CD4-positive, alpha-beta T cell treated with Interleukin-17A for 1 hour (primary cell): ENCODE results near the gene DBX1.
A peak's percentile ranks its signal among the peaks of the same experiment; 100 is the strongest.

Experiments
- DNase-seq: peaks from one replicate; pipeline ENCODE4 v3.0.0-alpha.2; 2020

Gene DBX1

GRCh38 chr11:20120134-20120925 is 39.9 kb downstream of the DBX1 start:
- DNase-seq, result no peak

DNA sequence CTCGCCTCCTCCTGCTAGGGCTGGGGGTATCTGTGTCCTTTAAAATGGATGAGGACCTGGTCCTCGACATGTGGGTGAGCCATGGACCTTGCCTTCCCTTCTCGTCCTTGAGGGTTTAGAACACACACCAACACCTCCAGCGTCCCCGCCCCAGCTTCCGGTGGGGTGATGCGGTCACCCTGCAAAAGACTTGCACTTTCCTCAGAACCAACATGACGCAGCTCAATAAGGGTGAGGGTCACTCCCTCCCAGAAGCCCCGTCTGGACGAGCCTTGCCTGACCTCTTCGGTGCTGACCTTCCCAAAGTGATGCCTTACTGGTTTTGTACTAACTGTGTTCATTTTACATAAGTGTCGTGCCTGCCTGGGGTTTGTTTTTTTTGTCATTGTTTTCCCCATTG is 41.0 kb downstream of the DBX1 start:
- DNase-seq, result no peak

DNA sequence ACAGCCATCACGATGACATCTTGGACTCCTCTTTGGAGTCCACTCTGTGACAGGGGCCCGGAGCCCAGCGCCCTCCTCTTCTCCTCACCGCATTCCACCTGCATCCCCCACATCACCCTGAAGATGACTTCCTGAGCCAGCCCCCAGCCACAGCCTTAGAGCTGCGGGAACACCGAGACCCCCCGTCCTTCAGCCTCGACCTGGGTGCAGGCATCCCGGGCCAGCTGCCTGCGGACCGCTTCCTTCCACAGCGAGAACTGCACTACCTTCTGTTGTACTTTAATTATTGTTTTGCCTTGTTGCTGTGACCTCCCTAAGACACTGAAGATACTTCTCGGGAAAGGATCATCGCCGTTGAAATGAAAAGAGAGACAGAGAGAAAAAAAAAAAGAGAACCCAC is 42.1 kb downstream of the DBX1 start:
- no peak for DNase-seq

- no peak for DNase-seq
Measured at GRCh38 chr11:20117291-20117690, 43.0 kb downstream of the DBX1 start.

DNA sequence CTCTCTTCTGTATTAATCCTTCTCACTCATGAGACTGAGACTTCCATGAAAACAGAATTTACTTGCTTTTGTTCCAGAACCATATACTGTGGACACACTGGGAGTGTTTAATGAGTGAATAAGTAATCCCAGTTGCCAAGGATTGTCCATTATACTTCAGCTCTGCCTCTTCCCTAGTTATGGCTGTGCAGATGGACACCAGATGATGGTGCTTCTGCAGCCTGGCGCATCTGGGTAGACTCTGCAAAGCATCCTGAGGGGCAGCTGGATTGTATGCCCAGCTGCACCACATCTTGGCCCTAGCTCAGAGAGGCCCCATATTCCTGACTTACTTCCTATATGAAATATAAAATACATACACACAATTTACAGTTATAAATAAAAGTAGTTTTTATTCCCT is 43.5 kb downstream of the DBX1 start:
- no peak for DNase-seq

- DNase-seq, result no peak
Measured at GRCh38 chr11:20114588-20114987, 45.7 kb downstream of the DBX1 start.

GRCh38 chr11:20113149-20113438 is 47.2 kb downstream of the DBX1 start:
- no peak for DNase-seq

DNA sequence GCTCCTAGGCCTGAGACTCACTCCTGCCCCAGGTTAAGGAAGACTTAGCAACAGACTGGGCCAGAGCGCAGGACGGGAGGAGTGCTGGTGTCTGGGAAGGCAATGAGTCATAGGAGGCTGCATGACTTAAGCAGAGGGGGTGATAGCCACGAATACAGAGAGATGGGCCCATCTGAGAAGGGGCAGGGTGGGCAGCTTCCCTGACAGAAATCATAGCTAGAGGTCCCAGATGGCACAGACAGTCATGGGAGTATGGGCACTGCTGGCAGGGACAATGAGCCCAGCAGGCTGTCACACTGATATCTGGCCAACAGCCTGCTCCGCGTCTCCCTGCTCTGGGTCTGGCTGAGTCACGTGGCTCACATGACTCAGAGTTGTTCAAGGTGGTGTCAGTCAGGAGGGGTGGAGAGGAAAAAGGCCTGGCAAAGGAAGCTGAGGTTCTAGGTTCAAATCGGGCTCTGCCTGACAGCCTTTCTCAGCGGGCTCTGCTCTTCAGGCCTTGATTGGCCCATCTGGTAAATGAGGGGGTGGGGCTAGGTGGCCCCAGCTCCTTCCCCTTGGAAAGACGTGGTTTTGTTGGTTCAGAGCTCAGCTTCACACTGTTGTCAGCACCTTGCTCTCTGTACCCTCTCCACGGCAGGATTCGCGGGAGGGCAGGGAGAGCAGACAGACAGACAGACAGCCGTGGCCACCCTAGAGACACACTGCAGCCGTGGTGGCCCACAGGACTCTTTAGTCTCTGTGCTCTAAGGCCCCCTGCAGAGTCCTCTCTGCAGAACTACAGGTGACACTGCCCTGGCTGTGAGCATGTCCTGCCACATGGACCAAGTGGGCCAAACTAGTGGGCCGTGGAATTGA is 47.8 kb downstream of the DBX1 start:
- DNase-seq, result no peak

DNA sequence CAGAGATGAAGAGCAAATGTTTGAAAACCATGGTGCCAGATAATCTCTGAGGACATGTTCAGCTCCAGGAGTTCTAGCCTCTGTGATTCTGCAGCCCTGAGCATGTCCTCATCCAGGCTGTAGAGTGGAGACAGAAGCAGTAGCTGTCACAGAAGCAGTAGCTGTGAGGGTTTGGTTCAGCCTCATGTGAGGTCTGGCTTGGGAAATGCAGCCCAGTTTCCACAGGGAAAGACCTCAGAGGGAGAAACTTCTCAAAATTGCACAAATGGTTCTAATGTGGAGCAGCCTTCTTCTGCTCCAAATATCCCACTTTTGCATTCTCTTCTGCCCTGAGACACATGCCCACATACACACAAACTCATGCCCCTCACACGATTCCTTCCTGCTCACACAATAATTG is 48.4 kb downstream of the DBX1 start:
- no peak for DNase-seq

- DNase-seq, result peak; percentile 56
Measured at GRCh38 chr11:20110908-20111669, 49.2 kb downstream of the DBX1 start.

DNA sequence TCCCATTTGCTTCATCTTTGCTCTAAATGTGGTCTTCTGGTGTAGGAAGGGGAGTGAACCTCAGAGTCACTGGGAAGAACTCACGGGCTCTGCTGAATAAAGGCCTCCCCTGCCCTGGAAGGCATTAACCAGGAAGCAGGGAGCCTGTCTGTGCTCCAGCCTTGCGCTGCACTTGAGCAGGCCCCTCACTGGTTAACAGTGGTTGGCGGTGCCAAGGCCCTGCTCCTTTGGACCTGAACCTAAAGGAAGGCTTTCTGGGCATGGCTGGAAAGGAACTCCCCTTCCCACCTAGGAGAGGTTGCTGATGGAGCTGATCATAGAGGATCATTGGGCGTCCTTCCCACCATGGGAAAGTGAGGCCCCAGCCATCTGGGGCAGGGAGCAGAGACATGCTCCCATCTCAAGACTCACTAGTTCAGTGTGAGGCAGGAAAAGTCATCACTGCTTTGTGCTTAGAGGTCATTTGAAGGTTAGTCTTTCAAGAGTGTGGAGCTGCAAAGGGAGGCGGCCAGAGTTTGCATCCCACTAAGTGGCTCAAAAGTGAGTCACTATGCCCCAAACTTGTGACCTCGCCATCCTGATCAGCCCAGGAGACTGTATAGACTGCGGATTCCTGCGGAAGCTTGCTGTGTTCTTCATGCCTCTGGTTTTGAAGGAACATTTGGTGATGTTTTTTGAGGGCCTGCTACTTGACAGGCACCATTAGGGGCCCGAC is 50.4 kb downstream of the DBX1 start:
- DNase-seq, result no peak
